ENCODE data around the gene BUD31. TPM values are rescaled to one million over a fixed set of nuclear protein-coding genes. Genes with fewer than 3 reads are reported as not detected.
"Not testable (repeated sequence)": the region's sequence is repeated elsewhere in the genome, so short reads cannot be mapped to it uniquely, and the experiment has no call there.

The BUD31 gene
- total and polyA plus RNA-seq, 2 of the 8 experiments (the other 6 are each of a cell fraction or from before 2014, with no cell fraction given), result 46.7 to 114 TPM

- not testable (repeated sequence) for H3K79me2 ChIP-seq (ENCODE audit: control insufficient read depth in 1 of 2, insufficient read depth in 2 of 2, low read length in 2 of 2)
- POLR2A ChIA-PET (ENCODE audit: partially characterized antibody), result interaction anchor here (0.7 to 2.8 kb wide), 11 partner anchors 9 to 163 kb away, joined by 3 to 12 read pairs (median 7); no protein-coding TSS in a partner anchor
These were observed 6.9 kb downstream of the BUD31 start for GRCh38 chr7:99415513-99416127.

More at GRCh38 chr7:99415513-99416127, 6.9 kb downstream of the BUD31 start:
- Histone ChIP-seq H4K20me1 (replicated peaks in 1 of 2; ENCODE audit: control insufficient read depth in 1 of 2, insufficient read depth in 2 of 2, low read length in 2 of 2) (peaks cover 0 to 14% of the 10 kb centered on the region in 2 experiments), H3K36me3 (ENCODE audit: control insufficient read depth in 2 of 4, insufficient read depth in 4 of 4, low read length in 3 of 4) (peaks cover 25 to 82% (median 57%) of the 10 kb centered on the region in 4 experiments)
- H3K56ac ChIP-seq (replicated peaks; ENCODE audit: insufficient read length, low read depth, low read length); H3K14ac ChIP-seq (ENCODE audit: insufficient read length); H3K18ac ChIP-seq (ENCODE audit: extremely low read depth, low read length); H3K9me3 ChIP-seq (ENCODE audit: insufficient read depth in 2 of 2, low read depth in 1 of 2, low read length in 1 of 2); H3K4me2 ChIP-seq (ENCODE audit: insufficient read depth in 1 of 2, low read depth in 2 of 2, low read length in 2 of 2); H4K5ac ChIP-seq (ENCODE audit: insufficient read length, low read depth, low read length); H2BK12ac ChIP-seq (ENCODE audit: low read depth, low read length); H3K4me3 ChIP-seq (ENCODE audit: extremely low read depth in 1 of 4, insufficient read depth in 2 of 4, low read depth in 3 of 4, low read length in 4 of 4); H3K23ac ChIP-seq (ENCODE audit: insufficient read length); FAIRE-seq; H3K79me1 ChIP-seq (ENCODE audit: low read depth, low read length); H3K4me1 ChIP-seq (replicated peaks in 1 of 4; ENCODE audit: control insufficient read depth in 3 of 4, insufficient read depth in 4 of 4, low read length in 3 of 4); H2BK120ac ChIP-seq (replicated peaks; ENCODE audit: low read depth, low read length); H2BK20ac ChIP-seq (ENCODE audit: low read length); H3K27ac ChIP-seq (ENCODE audit: low read depth, low read length); H4K8ac ChIP-seq (ENCODE audit: extremely low read depth, insufficient read depth, low read length); H4K91ac ChIP-seq (replicated peaks; ENCODE audit: insufficient read length, low read length); H2AK5ac ChIP-seq (ENCODE audit: low read depth, low read length); H2BK15ac ChIP-seq (ENCODE audit: low read length); H3K23me2 ChIP-seq (ENCODE audit: low read depth, low read length); H3K9ac ChIP-seq (replicated peaks in 1 of 4; ENCODE audit: extremely low read depth in 1 of 4, low read depth in 3 of 4, low read length in 3 of 4); H2BK5ac ChIP-seq (ENCODE audit: low read depth, low read length); H3K4ac ChIP-seq (replicated peaks; ENCODE audit: insufficient read length, low read depth, low read length); H2AFZ ChIP-seq (ENCODE audit: low read length); H3K27me3 ChIP-seq (replicated peaks in 1 of 4; ENCODE audit: control insufficient read depth in 3 of 4, extremely low read depth in 1 of 4, insufficient read depth in 3 of 4, low read length in 3 of 4): not testable (repeated sequence)
- CTCF ChIA-PET (ENCODE audit: partially characterized antibody), result interaction anchor here (0.6 to 2.4 kb wide), 12 partner anchors 8 to 521 kb away, joined by 3 to 13 read pairs (median 5); no protein-coding TSS in a partner anchor
- TF ChIP-seq CTCF (IDR thresholded peaks at IDR 0.05; ENCODE audit: control extremely low read depth in 1 of 3, insufficient read depth in 1 of 3, low read depth in 1 of 3, low read length in 3 of 3) (peak; percentile 49 to 65 (median 58)), POLR2A (IDR thresholded peaks at IDR 0.05; ENCODE audit: control extremely low read depth in 1 of 2, low read depth in 2 of 2, low read length in 2 of 2) (0 out of 3 replicates have a peak, but pooled peaks of 1 of the 2 experiments have one; percentile 36), RAD21 (IDR thresholded peaks at IDR 0.05 in 1 of 2, conservative IDR thresholded peaks at IDR 0.05 in 1 of 2; ENCODE audit: low read depth in 2 of 2, low read length in 2 of 2) (peak; percentile 55 to 58)
- DNase-seq (ENCODE audit: low read depth in 1 of 2, low spot score in 2 of 2), result peak in 1 of 2 experiments; percentile 84
- 75% methylated on average over 17 of the region's 17 CpGs; no CpG with 5 or more reads in 1 of the 2 experiments for WGBS, 2 experiments (ENCODE audit: extremely low coverage in 1 of 2, insufficient coverage in 1 of 2, insufficient read length in 1 of 2, insufficient replicate concordance in 2 of 2, low coverage in 1 of 2, low lambda C conversion rate in 2 of 2, missing lambda C conversion rate in 1 of 2)
